HepG2 (cell line): Measurements from ENCODE around the gene GNPNAT1. TPM values are rescaled to one million over a fixed set of nuclear protein-coding genes. Genes with fewer than 3 reads are reported as not detected.

Source experiments
- DBP ChIP-seq: sonication (generic); formaldehyde crosslinking; IDR thresholded peaks from 2 replicates; pipeline ENCODE4 v1.4.0; 2020; ENCODE audit warnings: missing genetic modification reagents; ENCODE audit errors: not compliant biosample characterization
- E2F2 ChIP-seq: sonication (generic); formaldehyde crosslinking; IDR thresholded peaks from 2 replicates; pipeline ENCODE4 v1.4.0; 2020; ENCODE audit warnings: missing genetic modification reagents, borderline replicate concordance
- ERF ChIP-seq: IDR thresholded peaks from 2 replicates; pipeline ENCODE4 v1.6.1; 2018; ENCODE audit warnings: missing biosample characterization, missing genetic modification reagents
- HDAC2 ChIP-seq: sonication (generic); formaldehyde crosslinking; IDR thresholded peaks from 2 replicates; pipeline ENCODE4 v1.4.0; 2020; ENCODE audit warnings: missing genetic modification reagents
- ISX ChIP-seq: sonication (generic); formaldehyde crosslinking; conservative IDR thresholded peaks from 2 replicates; pipeline ENCODE4 v1.5.0; 2020; ENCODE audit warnings: missing genetic modification reagents
- MIXL1 ChIP-seq: IDR thresholded peaks from 2 replicates; pipeline ENCODE4 v1.6.1; 2016
- MTA3 ChIP-seq: sonication (generic); formaldehyde crosslinking; IDR thresholded peaks from 2 replicates; pipeline ENCODE4 v1.4.0; 2020; ENCODE audit warnings: missing genetic modification reagents
- NFYB ChIP-seq: sonication (generic); formaldehyde crosslinking; IDR thresholded peaks from 2 replicates; pipeline ENCODE4 v1.4.0; 2020; ENCODE audit warnings: missing genetic modification reagents
- PBX3 ChIP-seq: sonication (generic); formaldehyde crosslinking; IDR thresholded peaks from 2 replicates; pipeline ENCODE4 v1.8.1; 2023; ENCODE audit warnings: missing genetic modification reagents, inconsistent platforms, borderline replicate concordance
- ZNF205 ChIP-seq: IDR thresholded peaks from 2 replicates; pipeline ENCODE4 v1.6.1; 2018; ENCODE audit warnings: missing biosample characterization, missing genetic modification reagents
- ZNF281 ChIP-seq: sonication (generic); formaldehyde crosslinking; IDR thresholded peaks from 2 replicates; pipeline ENCODE4 v1.4.0; 2020; ENCODE audit warnings: missing genetic modification reagents, borderline replicate concordance
- ZNF318 ChIP-seq: sonication (generic); formaldehyde crosslinking; IDR thresholded peaks from 2 replicates; pipeline ENCODE4 v1.4.0; 2020; ENCODE audit warnings: mild to moderate bottlenecking, missing genetic modification reagents
- ZNF329 ChIP-seq: sonication (generic); formaldehyde crosslinking; IDR thresholded peaks from 2 replicates; pipeline ENCODE4 v1.9.0; 2021; ENCODE audit warnings: low read depth, mild to moderate bottlenecking, missing genetic modification reagents
- ZNF510 ChIP-seq: sonication (generic); formaldehyde crosslinking; IDR thresholded peaks from 2 replicates; pipeline ENCODE4 v1.4.0; 2020; ENCODE audit warnings: low read depth, mild to moderate bottlenecking, missing genetic modification reagents
- polyA plus RNA-seq, 8 experiments: library from polyadenylated mRNA; depleted of rRNA in 3 of 8; stranded (reverse) in 7 of 8; unstranded in 1 of 8; fragments of >200 nt; fragmentation: Illumina TruSeq in 4 of 8; extraction: Trizol in 4 of 8; gene quantifications; 2 replicates each; pipeline versions ENCODE4 v1.2.1 to v1.2.3, GENCODE V29; 2011 to 2016; ENCODE audit warnings: low read depth in 4 of 8, missing spikeins in 1 of 8, mixed read lengths in 1 of 8; ENCODE audit not compliant: insufficient read depth in 1 of 8
- total RNA-seq, 5 experiments: library from RNA; depleted of rRNA; stranded (reverse); fragments of >200 nt; fragmentation: Illumina TruSeq; extraction: Trizol; gene quantifications; 2 replicates each; pipeline ENCODE4 v1.2.3, GENCODE V29; 2016; ENCODE audit warnings: low read depth in 1 of 5

The GNPNAT1 gene
- total and polyA plus RNA-seq, 2 of the 13 experiments (the other 11 are each of a cell fraction or from before 2014, with no cell fraction given), result 38.3 to 54.9 TPM

- TF ChIP-seq ZNF281 (CRISPR knock-in tag) (peak; percentile 59; the same call in 1 of the 2 replicates), MTA3 (CRISPR knock-in tag) (no peak), PBX3 (no peak), ERF (CRISPR knock-in tag) (peak; percentile 40; the same call in 1 of the 2 replicates), ZNF329 (CRISPR knock-in tag) (0 out of 2 replicates have a peak, but pooled peaks have one; percentile 61), MIXL1 (0 out of 2 replicates have a peak, but pooled peaks have one; percentile 36), ZNF510 (0 out of 2 replicates have a peak, but pooled peaks have one; percentile 49), ZNF205 (CRISPR knock-in tag) (no peak), ZNF318 (no peak), E2F2 (no peak), DBP (CRISPR knock-in tag) (no peak), NFYB (CRISPR knock-in tag) (peak; percentile 73), HDAC2 (CRISPR knock-in tag) (peak; percentile 36; the same call in 1 of the 2 replicates), ISX (CRISPR knock-in tag) (no peak)
Observed at GRCh38 chr14:52729925-52730708, 61.3 kb downstream of the GNPNAT1 start, which contains the start of gene STYX (continued).
